Measurements from ENCODE around the gene LRP2BP. TPM values are rescaled to one million over a fixed set of nuclear protein-coding genes. Genes with fewer than 3 reads are reported as not detected.

The LRP2BP gene
- total and polyA plus RNA-seq, 2 of the 13 experiments (the other 11 are each of a cell fraction or from before 2014, with no cell fraction given), result 0.22 to 0.29 TPM

DNA sequence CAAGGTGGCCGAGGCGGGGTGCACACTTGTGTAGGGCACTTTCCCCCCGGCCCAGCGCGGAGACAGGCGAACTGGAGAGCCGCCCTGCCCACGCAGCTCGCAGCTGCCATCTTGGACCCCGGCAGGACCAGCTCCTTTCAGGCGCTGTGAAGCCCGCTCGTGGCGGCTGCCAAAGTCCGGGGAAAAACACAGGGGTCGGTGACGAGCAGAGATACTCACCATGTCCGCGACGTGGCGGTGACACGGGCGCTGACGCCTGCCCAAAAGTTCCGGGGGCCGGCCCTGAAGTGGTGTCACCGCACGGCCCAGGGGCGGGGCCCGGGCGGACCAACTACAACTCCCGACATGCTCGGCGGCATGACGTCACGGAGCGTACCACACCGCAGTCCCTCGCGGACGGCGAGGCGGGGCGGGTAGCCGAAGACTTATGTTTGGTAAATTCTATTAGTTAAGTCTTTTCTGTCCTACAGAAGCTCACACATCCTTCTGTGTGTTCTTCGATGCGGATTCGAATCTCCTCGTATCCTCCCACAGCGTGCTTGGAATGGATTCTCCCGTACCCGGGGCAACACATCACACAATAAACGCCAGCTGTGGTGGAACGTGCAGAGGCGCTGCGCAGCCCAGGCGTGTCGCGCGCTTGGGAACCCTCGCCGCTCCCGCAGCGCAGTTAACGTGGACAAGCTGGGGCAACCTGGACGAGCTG is 30.1 kb upstream of the LRP2BP start, which contains the start of gene UFSP2 (continued):
- TF ChIP-seq, protein P1, sequence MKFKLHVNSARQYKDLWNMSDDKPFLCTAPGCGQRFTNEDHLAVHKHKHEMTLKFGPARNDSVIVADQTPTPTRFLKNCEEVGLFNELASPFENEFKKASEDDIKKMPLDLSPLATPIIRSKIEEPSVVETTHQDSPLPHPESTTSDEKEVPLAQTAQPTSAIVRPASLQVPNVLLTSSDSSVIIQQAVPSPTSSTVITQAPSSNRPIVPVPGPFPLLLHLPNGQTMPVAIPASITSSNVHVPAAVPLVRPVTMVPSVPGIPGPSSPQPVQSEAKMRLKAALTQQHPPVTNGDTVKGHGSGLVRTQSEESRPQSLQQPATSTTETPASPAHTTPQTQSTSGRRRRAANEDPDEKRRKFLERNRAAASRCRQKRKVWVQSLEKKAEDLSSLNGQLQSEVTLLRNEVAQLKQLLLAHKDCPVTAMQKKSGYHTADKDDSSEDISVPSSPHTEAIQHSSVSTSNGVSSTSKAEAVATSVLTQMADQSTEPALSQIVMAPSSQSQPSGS (CRISPR knock-in tag; IDR thresholded peaks at IDR 0.05), result peak; percentile 87
- TF ChIP-seq KLF15 (CRISPR knock-in tag; IDR thresholded peaks at IDR 0.05; ENCODE audit: borderline replicate concordance) (peak; percentile 66; the same call in 1 of the 2 replicates), ZSCAN25 (CRISPR knock-in tag; IDR thresholded peaks at IDR 0.05) (0 out of 2 replicates have a peak, but pooled peaks have one; percentile 57), TARDBP (CRISPR knock-in tag; IDR thresholded peaks at IDR 0.05) (no peak), CEBPG (CRISPR knock-in tag; IDR thresholded peaks at IDR 0.05) (peak; percentile 3; the same call in 1 of the 2 replicates), KDM5B (CRISPR knock-in tag; IDR thresholded peaks at IDR 0.05; ENCODE audit: borderline replicate concordance) (peak; percentile 71), GABPA (IDR thresholded peaks at IDR 0.05; ENCODE audit: low read depth, low read length) (no peak), GABPA (CRISPR knock-in tag; IDR thresholded peaks at IDR 0.05; ENCODE audit: low read depth) (peak; percentile 50; the same call in 1 of the 2 replicates), NFATC3 (CRISPR knock-in tag; IDR thresholded peaks at IDR 0.05) (0 out of 2 replicates have a peak, but pooled peaks have one; percentile 43), RARG (CRISPR knock-in tag; IDR thresholded peaks at IDR 0.05; ENCODE audit: low read depth) (no peak), ZNF235 (CRISPR knock-in tag; IDR thresholded peaks at IDR 0.05; ENCODE audit: borderline replicate concordance) (peak; percentile 89; the same call in 1 of the 2 replicates), ZNF761 (CRISPR knock-in tag; conservative IDR thresholded peaks at IDR 0.05) (peak; percentile 79), ZNF432 (CRISPR knock-in tag; IDR thresholded peaks at IDR 0.05; ENCODE audit: borderline replicate concordance) (no peak), ZNF225 (CRISPR knock-in tag; IDR thresholded peaks at IDR 0.05) (no peak; the same call in 1 of the 2 replicates), MEIS2 (CRISPR knock-in tag; IDR thresholded peaks at IDR 0.05) (peak; percentile 67; the same call in 1 of the 2 replicates)
- TF ChIP-seq, protein P2, sequence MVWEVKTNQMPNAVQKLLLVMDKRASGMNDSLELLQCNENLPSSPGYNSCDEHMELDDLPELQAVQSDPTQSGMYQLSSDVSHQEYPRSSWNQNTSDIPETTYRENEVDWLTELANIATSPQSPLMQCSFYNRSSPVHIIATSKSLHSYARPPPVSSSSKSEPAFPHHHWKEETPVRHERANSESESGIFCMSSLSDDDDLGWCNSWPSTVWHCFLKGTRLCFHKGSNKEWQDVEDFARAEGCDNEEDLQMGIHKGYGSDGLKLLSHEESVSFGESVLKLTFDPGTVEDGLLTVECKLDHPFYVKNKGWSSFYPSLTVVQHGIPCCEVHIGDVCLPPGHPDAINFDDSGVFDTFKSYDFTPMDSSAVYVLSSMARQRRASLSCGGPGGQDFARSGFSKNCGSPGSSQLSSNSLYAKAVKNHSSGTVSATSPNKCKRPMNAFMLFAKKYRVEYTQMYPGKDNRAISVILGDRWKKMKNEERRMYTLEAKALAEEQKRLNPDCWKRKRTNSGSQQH (CRISPR knock-in tag; IDR thresholded peaks at IDR 0.05; ENCODE audit: low read depth), result peak; percentile 82
- TF ChIP-seq, protein P3, sequence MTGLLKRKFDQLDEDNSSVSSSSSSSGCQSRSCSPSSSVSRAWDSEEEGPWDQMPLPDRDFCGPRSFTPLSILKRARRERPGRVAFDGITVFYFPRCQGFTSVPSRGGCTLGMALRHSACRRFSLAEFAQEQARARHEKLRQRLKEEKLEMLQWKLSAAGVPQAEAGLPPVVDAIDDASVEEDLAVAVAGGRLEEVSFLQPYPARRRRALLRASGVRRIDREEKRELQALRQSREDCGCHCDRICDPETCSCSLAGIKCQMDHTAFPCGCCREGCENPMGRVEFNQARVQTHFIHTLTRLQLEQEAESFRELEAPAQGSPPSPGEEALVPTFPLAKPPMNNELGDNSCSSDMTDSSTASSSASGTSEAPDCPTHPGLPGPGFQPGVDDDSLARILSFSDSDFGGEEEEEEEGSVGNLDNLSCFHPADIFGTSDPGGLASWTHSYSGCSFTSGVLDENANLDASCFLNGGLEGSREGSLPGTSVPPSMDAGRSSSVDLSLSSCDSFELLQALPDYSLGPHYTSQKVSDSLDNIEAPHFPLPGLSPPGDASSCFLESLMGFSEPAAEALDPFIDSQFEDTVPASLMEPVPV (CRISPR knock-in tag; IDR thresholded peaks at IDR 0.05), result no peak
- TF ChIP-seq, protein P4, sequence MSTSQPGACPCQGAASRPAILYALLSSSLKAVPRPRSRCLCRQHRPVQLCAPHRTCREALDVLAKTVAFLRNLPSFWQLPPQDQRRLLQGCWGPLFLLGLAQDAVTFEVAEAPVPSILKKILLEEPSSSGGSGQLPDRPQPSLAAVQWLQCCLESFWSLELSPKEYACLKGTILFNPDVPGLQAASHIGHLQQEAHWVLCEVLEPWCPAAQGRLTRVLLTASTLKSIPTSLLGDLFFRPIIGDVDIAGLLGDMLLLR (CRISPR knock-in tag; IDR thresholded peaks at IDR 0.05), result 0 out of 2 replicates have a peak, but pooled peaks have one; percentile 83
- TF ChIP-seq, protein P5, sequence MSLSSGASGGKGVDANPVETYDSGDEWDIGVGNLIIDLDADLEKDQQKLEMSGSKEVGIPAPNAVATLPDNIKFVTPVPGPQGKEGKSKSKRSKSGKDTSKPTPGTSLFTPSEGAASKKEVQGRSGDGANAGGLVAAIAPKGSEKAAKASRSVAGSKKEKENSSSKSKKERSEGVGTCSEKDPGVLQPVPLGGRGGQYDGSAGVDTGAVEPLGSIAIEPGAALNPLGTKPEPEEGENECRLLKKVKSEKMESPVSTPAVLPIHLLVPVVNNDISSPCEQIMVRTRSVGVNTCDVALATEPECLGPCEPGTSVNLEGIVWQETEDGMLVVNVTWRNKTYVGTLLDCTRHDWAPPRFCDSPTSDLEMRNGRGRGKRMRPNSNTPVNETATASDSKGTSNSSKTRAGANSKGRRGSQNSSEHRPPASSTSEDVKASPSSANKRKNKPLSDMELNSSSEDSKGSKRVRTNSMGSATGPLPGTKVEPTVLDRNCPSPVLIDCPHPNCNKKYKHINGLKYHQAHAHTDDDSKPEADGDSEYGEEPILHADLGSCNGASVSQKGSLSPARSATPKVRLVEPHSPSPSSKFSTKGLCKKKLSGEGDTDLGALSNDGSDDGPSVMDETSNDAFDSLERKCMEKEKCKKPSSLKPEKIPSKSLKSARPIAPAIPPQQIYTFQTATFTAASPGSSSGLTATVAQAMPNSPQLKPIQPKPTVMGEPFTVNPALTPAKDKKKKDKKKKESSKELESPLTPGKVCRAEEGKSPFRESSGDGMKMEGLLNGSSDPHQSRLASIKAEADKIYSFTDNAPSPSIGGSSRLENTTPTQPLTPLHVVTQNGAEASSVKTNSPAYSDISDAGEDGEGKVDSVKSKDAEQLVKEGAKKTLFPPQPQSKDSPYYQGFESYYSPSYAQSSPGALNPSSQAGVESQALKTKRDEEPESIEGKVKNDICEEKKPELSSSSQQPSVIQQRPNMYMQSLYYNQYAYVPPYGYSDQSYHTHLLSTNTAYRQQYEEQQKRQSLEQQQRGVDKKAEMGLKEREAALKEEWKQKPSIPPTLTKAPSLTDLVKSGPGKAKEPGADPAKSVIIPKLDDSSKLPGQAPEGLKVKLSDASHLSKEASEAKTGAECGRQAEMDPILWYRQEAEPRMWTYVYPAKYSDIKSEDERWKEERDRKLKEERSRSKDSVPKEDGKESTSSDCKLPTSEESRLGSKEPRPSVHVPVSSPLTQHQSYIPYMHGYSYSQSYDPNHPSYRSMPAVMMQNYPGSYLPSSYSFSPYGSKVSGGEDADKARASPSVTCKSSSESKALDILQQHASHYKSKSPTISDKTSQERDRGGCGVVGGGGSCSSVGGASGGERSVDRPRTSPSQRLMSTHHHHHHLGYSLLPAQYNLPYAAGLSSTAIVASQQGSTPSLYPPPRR (CRISPR knock-in tag; IDR thresholded peaks at IDR 0.05; ENCODE audit: borderline replicate concordance), result peak; percentile 61; the same call in 1 of the 2 replicates

Data from HepG2 (cell line).